Pulmonary artery endothelial cell (primary cell): ENCODE measurements around the gene THBS3. TPM values are rescaled to one million over a fixed set of nuclear protein-coding genes. Genes with fewer than 3 reads are reported as not detected.
"Not testable (repeated sequence)": the region's sequence is repeated elsewhere in the genome, so short reads cannot be mapped to it uniquely, and the experiment has no call there.

ENCODE experiments used
- DNase-seq: peaks from one replicate; pipeline ENCODE4 v3.0.0-alpha.2; 2011; ENCODE audit warnings: low read depth, low spot score
- total RNA-seq: library from RNA; depleted of rRNA; stranded (reverse); fragments of >200 nt; gene quantifications from 2 replicates; pipeline ENCODE4 v1.2.3, GENCODE V29; 2014

The THBS3 gene
- total RNA-seq, result 12.8 and 17.1 TPM in 2 replicates

DNA sequence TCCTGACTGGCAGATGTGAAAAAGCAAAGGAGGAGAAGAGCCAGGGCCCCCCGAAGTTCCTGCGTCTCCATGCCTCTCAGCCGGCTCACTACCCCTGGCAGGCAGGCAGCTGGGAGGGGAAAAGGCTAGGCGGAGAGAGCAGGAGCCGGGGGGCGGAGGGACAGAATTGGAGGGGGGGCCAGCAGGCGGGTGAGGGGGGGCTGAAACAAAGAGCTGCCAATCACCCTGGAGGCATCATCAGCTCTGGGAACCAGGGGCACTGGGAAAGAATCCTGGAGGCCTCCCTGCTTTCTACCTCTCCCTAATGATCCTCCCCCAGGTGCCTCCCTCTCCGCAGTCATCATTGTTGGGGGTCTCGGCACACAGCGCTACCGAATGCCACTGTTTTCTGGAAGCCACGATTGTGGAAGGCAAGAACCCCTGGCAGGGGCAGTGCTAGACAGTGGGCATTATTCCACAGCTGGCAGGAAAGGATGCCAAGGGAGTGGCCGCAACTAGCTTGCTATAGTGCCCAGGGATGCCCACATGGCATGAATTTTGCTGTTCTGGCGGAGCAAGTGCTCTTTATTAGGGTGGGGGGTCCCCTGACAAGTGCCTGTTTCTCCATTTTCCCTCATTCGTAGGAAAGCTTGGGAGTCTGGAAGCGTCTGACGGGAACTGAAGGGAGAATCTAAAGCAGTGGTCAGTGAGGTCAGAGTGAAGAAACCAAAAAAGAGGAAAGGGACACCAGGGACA lies at the start of gene THBS3:
TSS of gene THBS3 (minus strand) at position 92 of the 735 bp plus-strand sequence. CDS start at position 71, 21 bp downstream.
- no peak for DNase-seq

DNA sequence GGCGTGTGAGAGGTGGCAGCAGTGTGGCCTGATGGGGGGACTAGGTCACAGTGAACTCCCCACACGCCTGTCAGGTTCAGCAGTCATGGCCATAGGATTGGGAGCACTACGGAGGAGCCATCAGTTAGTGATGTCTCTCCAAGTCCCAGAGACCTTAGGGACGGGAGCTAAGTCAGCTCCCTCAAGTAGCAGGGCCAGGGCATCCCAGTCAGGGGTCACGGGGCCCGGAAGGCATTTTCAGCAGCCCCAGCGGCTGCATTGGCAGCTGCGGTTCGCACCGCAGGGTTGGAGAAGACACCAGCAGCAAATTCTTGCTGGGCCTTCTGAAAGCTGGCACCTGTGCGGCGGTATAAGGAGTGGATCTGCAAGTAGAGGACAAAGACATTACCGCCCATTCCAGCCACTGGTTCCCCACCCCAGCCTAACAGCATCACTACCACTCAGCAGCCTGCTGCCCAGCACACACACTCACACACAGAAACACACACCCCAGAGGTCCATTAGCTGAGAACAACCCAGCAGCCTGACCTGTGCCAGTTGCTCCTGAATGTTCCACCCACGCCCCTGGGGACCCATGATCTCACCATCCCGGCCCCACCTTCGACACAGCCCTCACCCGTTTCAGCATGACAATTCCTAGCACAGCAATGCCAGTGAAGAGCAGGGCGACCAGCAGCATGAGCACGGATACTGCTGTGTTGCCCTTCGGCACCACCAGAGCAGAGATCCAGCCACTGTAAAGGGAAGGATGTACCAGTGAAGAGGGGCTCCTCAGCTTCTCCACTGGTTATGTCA lies 48.6 kb upstream of the THBS3 start:
- DNase-seq, result no peak

DNA sequence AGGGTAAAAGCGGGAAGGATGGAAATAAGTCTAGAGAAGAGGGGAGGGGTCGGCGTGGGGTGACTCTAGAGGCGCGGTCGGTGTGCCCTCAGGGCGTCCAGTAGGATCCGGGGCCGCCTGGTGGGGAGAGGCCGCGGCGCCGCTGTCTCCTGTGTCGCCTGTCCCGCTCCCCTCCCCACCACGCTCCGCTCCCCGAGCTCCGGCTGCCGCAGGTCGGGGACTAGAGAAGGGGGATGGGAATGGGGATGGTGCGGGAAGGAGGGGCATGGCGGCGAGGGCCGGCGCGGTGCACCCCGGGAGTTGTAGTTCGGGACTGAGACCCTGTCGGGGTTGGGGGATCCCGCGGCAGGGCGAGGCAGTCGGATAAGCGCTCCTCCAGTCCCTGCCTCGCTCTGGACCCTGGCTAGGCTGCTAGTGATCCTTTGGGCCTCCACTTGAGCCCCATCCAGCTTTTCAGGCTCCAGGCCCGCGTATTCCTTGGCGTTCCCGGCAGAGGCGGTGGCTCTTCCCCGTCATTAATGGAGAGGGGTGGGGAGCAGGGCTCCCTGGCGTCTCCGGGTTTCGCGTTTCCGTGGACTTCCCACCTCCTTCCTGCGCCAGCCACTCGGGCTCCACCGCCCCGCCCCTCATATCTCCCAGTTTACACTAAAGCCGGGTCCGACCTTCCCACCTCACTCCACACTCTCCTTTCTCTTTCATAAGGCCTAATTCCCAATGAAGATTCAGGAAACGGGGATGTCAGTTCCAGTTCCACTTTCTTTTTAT lies 47.7 kb upstream of the THBS3 start, which contains the start of gene ENTREP3:
TSS of gene ENTREP3 (minus strand) at position 241 of the 765 bp plus-strand sequence. CDS start 606 bp downstream, outside the sequence.
- no peak for DNase-seq

DNA sequence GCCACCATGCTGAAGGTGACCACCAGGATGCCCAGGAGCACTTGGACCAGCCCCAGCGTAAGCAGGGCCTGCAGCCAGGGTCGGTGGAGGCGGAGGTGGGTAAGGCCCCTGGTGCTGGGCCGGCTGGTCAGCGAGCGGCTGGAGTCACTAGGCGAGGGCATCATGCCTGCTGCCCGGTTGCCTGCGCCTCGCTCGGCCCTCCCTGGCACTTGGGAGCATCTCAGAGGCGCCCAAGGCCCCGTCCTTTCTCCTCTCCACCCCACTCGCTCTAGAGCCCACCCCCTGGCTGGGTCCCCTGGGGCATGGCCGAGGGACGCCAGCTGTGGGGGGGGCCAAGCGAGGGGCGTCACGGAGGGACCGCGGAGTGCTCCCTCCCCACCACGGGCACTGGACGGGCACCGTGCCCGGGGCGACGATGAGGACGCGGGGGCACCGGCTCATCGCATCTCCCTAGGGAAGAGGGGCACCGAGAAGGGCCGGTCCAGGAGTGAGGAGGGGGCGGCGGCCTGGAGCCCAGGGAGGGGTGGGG lies 47.1 kb upstream of the THBS3 start:
- DNase-seq, result no peak

DNA sequence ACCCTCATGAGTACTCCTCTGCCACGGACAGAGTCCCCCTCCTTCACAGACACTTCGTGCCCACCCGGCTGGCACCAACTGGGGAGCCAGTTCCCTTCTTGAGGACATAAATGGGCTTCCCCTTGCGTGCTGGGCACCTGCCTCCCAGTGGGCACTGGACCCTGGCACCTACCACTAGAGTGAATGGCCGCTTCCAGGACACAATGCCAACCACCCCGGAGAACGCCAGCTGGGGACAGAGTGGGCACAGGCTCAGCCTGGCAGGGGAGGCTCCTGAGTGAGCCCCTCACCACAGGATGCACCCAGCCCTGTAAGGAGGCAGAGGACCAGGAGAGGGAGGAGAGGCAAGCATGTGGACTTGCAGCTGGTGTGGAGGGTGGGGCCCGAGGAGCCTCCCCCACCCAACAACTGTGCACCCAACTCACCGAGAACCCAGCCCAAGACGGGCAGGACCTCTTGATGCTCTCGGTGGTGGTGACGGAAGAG lies 46.6 kb upstream of the THBS3 start:
- no peak for DNase-seq

DNA sequence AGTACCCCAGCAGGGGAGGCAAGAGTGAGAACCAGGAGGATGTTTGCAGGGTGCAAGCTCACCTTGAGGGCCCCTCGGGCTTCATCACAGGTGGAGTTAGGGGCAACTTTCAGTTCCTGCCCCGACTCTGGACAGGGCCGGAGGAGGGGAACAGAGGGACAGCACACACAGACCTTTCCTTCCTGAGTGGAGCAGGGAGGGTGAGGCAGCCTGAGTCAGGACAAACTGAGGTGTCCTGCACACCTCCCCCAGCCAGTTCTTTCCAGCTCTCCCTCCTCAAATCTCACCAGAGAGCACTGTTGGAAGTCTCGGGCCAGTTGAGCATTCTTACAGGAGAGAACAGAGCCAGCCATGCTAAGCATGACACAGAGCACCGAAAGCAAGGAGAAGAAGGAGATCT lies 46.1 kb upstream of the THBS3 start:
- DNase-seq, result no peak

DNA sequence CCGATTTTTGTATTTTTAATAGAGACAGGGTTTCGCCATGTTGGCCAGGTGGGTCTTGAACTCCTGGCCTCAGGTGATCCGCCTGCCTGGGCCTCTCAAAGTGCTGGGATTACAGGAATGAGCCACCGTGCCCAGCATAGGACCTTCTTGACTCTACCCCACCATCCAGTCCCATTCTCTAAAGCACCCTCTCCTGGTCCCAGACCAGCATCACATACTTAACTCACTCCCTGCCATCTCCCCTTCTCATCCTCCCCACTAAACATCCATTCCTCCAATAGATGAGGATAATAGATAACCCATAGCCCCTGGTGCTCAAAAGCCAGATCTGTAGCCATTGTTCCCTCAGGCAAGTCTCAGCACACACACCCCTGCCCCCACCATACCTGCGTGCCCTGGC lies 45.5 kb upstream of the THBS3 start:
- DNase-seq, result no peak

DNA sequence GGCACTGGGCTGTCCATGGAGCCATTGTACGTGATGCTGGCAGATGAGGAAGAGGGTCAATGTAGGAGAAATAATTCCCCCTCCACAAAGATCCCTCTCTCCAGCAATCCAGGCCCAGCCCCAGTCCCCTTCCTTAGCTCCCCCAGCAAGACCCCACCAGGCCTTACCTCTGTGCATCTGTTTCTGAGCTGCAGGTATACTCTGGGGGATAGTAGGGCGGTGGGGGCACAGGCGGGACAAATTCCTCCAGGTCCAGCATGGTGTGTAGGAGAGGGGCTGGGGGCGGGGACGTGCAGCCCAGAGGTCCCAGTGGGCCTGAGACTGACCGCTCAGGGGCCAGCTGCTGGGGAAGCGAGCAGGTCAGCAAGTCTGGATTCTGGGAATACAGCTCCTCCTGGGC lies 43.9 kb upstream of the THBS3 start:
- DNase-seq, result no peak

DNA sequence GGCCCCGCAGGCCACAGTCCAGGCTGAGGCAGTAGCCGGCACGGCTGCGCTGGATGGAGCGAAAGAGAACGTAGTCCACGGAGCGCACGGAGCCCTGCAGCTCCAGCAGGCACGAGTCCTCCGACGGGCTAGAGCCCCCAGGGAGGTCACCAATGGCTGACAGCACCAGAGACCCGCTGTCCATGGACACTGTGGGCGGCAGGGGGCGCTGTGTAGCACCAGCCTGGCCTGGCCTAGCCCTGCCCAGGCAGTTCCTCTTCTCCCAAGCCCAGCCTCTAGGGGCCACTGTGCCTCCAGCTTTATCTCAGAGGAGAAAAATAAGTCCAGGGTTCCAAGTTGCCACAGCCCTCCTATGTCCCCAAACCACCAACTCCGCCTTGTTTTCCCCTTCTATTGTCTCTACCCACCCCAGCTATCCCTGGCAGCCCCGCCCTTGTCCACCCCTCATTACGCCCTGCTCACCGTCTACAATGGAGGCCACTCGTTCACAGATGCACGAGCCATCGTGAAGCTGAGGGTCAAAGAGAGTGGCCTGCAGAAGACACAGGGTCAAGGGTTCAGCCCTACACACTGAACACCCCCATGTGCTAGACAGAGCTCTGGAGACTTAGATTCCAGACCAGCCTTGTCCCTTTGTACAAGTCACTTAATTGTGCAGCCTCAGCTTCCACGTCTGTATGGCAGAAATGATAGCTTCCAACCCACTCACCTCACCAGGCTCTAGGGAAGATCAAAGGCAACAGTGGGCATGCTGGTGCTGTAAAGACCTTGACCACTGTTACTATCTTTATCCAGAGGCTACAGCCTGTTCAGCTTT lies 43.1 kb upstream of the THBS3 start:
- DNase-seq, result peak; percentile 69

DNA sequence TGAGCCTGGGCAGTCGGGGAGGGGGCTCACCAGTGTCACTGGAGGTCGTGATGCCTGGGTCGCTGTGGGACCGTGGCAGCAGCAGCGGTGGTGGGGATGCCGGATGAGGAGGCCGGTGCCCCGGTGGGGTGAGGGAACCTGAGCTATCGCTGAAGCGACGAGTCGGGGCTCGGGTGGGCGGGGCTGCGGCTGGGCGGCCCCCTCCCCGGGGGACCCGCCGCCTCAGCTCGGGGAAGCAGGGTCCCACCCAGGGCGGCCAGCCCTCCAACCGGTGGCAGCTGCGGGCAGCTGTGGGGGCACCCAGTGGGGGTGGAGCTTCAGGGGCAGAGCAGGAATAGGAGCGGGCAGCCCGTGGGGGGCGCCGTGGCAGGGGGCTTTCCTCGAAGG lies 42.5 kb upstream of the THBS3 start:
- DNase-seq, result no peak

DNA sequence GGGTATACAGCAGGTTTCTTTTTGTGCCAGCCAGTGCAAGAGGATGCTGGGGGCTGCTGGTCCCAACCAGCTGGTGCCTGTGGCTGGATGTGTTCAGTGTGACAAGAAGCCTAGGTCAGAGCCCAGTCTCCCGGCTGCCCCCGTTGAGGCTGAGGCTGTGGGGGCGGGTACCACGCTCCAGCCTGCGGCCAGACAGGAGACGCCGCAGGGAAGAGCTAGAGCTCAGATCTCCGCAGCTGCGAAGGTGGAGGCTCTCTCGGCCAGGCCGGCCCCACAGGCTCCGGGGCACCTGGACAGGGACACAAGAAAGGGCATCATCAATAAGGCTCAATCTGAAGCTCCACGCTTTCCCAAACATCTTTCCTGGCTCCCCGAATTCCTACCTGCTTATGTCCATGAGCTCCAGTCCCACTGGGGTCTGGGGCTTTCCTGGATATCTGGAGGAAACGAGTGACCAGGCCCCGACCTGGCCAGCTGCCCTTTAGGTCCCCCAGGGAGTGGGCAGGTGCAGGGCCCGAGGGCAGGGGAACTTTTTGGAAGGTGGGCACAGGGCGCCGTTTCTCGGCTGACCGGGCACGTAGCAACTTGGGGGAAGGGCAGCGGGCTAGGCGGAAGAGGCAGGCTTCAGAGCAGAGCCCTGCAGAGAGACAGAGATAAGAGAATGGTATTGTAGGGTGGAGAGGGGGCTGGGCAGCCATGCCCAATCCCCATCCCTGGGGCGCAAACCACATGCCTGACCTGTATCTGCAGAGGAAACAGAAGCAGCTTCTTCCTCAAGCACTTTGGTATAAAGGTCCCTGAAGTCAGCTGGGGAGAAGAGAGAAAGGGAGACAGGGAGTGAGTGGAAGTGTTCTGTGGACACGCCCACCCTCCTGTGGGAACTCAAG lies 40.2 kb upstream of the THBS3 start:
- DNase-seq, result no peak

DNA sequence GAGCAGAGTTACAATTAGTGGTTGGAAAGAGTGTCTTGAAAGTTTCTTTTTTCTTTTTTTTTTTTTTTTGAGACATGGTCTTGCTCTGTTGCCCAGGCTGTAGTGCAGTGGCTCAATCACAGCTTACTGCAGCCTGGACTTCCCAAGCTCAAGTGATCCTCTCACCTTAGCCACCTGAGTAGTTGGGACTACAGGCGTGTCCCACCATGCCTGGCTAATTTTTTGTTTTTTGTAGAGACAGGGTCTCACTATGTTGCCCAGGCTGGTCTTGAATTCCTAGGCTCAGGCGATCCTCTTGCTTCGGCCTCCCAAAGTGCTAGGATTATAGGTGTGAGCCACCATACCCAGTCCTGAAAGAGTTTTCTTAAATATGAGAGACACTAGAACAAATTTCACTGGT lies 39.1 kb upstream of the THBS3 start:
- DNase-seq, result not testable (repeated sequence)

DNA sequence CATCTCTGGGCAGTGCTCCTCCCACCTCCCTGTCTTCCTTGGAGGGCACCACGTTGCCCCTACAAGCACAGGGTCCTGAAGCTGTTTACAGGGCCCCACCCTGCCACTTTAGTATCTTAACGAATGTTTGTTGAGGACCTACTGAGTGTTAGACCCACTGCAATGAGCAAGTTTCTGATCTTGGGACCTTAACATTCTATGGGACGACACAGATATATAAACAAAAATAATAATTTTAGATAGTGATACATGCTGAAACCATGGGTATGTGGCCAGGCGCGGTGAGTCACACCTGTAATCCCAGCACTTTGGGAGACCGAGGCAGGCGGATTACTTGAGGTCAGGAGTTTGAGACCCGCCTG lies 37.4 kb upstream of the THBS3 start:
- no peak for DNase-seq

DNA sequence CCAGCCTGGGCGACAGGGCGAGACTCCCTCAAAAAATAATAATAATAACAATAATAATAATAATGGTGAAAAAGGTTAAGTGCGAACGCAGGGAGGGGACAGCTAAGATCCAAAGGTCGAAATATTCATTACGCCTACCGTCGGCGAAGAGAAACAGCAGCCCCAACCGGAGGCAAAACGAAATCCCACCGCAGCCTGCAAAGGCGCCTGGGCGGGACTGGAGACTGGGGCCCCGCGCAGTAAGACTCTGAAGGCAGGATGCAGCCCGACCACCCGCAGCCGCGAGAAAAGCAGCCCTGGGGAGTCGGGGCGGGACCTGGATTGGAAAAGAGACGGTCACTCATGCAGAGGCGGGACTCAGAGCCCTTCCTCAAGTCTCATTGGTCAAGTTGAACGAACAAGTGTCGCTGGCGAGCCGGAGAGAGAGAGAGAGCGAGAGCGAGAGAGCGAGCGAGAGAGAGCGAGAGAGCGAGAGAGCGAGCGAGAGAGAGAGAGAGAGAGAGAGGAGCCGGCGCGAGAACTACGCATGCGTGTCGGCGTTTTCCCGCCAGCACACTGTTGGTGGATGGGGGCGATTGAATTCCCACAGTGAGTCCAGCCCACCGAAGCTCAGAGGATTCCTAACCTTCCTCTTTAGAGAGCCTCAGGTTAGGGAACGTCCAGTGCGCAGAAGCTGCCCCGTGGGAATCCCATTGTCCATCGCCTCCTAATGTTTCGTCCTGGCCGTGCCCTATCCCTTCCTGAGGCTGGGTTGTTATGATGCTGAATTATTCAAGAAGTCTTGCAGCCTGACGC lies 36.9 kb upstream of the THBS3 start:
- DNase-seq, result peak; percentile 98

DNA sequence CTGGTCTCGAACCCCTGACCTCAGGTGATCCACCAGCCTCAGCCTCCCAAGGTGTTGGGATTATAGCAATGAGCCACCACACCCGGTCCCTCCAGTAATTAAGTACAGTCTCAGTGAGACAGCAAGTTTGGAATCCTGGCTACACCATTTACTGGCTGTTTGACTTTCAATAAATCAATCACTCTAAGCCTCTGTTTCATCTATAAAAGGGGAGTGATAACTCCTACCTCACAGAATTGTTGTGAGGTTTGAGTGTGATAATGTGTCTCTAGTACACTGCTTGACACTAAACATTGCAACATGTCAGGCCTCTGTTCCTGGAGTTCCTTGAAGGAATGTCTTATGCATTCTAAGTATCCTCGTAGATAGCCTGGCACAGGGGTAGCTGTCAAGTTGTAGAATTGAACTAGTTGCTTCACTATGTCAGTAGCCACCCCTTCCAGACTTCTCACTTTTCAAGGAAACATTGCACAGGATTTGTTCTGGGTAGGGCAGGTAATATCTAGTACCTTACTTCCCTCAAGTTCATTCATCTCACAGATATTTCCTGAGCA lies 35.2 kb upstream of the THBS3 start:
- no peak for DNase-seq

DNA sequence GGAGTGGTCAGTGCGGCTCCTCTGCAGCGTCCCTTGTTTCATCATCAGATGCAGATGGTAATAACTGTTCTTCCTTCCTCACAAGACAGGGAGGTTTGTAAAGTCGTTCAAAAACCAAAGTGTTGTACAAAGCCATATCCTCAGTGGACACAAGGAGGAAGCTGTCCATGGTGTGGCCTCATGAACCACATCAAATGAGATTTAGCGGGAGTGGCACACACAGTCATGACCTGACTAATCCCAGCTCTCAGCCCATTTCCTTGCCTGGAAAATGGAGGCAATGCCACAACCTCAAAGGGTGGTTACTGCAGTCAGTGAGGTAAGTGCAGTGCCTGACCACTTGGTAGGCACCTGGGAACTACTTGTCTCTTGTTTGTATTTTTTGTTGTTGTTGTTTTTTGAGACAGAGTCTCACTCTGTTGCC lies 34.2 kb upstream of the THBS3 start:
- DNase-seq, result no peak

DNA sequence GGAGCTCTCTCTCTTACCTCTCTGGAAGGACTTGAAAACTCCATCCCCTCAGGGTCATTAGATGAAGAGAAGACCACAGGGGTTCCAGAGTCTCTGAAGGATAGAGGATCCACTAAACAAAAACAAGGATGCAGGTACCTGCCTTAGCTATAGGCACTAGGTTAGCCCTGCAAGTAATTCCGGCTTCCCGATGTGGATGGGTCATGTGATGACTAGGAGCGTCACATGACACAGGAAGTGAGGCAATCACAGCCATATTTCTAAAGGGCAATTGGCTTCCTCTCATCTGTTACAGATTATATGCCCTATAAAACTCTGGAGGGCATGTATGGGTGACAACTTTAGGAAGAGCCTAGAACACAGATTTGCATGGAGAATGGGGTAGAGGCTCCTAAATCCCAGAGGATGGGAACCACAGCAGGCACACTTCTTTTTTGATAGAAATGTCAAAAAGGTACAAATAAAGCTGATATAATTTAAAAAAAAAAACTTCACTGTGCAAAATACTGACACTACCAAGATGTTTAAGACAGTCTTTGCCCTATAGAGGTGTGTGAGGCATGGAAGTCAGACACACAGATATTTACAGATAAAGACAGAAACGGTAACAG lies 33.5 kb upstream of the THBS3 start:
- no peak for DNase-seq

DNA sequence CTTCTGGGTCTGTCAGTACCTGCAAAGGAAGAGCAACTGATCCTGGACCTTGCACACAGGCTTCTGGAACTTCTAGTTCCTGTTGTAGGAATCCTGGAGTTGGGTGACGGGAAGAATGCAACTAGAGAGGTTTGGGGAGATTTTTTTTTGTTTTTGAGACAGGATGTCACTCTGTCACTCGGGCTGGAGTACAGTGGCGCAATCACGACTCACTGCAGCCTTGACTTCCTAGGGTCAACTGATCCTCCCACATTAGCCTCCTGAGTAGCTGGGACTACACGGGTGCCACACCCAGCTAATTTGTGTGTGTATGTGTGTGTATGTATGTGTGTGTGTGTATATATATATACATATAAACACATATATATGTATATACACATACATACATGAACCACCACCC lies 28.8 kb upstream of the THBS3 start:
- no peak for DNase-seq
